HG02938 (cell line): ENCODE measurements around the gene C11orf21.
"Not testable (repeated sequence)": the region's sequence is repeated elsewhere in the genome, so short reads cannot be mapped to it uniquely, and the experiment has no call there.

Experiments
- ATAC-seq: cut with Tn5 transposase; IDR thresholded peaks from one replicate; pipeline ENCODE4 v1.9.1; 2021; ENCODE audit warnings: mild to moderate bottlenecking, moderate library complexity; ENCODE audit not compliant: unreplicated experiment

Gene C11orf21

DNA sequence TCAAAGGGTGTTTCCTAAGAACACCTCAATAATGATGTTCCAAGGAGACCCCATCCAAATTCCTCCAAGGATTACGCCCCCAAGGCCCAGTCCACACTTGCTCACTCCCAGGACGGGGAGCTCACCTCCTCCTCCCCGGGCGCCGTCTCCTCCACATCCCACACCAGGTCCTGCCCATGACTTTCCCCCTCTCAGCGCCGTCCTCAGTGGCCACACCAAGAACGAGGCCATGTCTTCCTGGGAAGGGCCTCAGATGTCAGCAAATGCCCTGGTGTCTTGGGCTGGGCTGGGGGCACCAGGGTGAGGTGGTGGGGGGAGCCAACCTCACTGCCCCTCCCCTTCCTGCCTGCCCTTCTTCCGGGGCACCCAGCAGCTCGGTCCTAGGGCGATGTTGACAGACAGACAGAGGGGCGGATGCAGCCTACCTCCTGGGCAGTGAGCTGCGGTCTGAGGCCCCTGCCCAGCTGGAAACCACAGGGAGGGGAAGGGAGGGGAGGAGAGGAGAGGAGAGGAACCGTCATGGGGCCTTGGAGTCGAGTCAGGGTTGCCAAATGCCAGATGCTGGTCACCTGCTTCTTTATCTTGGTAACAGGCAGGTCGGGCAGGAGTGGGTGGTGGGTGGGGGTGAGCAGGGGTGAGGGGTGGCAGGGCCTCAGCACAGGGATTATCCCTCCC, at the start of gene C11orf21, which contains the start of gene TSPAN32:
C11orf21 (minus strand) TSS at position 288 of the 675 bp plus-strand sequence; CDS start at position 178, 110 bp downstream.
TSPAN32 (plus strand) TSS at position 383 of the 675 bp plus-strand sequence; CDS start at position 520, 137 bp downstream.
- ATAC-seq = no peak

DNA sequence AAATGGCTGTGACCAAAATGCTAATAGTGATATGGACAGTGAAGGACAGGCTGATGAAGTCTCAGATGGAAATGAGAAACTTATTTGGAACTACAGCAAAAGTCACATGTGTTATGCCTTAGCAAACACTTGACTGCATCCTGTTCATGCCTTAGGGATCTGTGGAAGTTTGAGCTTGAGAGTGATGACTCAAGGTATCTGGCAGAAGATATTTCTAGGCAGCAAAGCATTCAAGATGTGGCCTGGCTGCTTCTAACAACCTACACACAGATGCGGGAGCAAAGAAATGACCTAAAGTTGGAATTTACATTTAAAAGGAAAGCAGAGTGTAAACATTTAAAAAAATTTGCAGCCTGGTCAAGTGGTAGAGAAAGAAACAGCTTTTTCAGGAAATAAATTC, 47.3 kb upstream of the C11orf21 start:
- no peak for ATAC-seq

DNA sequence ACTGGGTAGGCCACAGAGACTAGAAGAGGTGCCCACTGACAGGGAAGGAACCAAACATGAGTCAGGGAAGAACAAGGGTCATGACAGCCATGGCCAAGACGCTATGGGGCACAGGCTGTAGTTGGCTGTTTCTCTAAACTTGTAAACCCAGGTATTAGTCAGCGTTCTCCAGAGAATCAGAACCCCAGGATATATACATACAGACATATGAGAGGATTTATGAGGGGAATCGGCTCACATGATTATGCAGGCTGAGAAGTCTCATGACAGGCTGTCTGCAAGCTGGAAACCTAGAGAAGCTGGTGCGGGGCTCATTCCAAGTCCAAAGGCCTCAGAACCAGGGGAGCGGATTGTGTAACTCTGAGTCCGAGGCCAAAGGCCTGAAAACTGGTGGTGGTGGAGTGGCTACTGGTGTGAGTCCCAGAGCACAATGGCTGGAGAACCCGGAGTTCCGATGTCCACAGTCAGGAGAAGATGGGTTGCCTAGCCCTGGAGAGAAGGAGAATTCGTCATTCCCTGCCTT, 45.7 kb upstream of the C11orf21 start:
- ATAC-seq = no peak

DNA sequence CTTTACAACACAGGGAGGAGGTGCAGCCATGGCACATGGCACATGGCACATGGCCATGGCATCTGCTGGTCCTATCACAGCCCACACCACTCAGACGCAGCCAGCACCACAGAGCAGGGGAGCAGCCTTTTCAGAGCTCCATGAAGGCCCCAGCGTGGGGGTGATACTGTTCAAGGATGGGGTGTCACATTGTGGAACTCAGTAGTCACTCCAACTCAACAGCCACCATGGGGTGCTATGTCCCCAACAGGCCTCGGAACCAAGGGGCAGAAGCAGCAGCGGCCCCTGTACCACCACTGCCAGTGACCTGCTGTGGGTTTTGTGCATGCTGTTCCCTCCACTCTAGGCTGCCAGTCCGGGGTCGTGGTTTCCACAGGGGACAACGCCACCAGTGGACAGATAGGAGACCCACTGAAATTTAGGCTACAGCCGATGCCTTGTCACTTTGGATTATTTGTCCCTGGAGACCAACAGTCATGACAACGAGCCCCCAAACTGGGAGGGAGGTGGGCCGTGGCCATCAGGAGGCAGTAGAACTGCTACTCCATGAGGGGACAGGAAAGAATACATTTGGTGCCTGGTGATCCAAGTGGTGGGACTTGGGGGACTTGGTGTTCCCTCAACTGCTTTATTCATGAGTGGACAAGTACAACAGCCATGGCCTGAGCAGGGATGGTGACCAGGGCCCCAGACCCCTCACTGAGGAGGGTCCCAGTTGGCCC, 45.0 kb upstream of the C11orf21 start:
- ATAC-seq = no peak

DNA sequence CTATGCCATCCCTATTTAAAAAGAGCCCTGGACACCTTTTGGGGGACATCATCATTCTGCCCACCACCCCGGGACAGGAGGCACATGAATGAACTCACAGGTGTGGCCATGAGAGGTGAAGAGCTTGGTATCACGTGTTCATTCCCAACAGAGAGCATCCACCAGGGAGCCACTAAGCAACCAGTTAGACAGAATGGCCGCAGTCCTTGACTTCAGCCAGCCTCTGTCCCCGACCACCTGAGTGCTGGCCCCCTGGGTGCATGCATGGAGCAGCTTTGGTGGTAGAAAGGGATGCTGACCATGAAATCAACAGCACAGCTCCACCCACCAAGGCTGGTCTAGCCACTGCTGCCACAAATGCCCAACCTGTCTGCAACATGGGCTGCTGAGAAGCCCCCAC, 44.3 kb upstream of the C11orf21 start:
- no peak for ATAC-seq

DNA sequence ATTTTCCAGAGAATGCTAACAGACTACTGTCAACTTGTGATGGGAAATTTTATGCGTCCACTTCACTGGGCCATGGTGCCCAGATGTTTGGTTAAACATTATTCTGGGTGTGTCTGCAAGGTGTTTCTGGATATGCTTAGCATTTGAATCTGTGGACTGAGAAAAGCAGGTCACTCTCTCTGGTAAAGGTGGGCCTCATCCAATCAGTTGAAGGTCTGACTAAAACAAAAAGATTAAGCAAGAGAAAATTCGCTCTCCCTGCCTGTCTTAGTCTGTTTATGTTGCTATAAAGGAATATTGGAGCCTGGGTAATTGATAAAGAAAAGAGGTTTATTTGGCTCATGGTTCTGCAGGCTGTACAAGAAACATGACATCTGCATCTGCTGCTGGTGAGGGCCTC, 43.3 kb upstream of the C11orf21 start:
- ATAC-seq = no peak

DNA sequence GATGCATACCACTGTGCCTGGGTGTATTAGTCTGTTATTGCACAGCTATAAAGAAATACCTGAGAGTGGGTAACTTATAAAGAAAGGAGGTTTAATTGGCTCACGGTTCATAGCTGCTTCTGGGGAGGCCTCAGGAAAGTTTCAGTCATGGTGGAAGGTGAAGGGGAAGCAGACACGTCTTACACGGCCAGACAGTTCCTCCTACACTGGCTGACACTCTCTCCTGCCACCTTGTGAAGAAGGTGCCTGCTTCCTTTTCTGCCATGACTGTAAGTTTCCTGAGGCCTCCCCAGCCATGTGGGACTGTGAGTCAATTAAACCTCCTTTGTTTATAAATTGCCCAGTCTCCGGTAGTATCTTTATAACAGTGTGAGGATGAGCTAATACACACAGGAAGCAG, 41.8 kb upstream of the C11orf21 start:
- ATAC-seq = no peak

DNA sequence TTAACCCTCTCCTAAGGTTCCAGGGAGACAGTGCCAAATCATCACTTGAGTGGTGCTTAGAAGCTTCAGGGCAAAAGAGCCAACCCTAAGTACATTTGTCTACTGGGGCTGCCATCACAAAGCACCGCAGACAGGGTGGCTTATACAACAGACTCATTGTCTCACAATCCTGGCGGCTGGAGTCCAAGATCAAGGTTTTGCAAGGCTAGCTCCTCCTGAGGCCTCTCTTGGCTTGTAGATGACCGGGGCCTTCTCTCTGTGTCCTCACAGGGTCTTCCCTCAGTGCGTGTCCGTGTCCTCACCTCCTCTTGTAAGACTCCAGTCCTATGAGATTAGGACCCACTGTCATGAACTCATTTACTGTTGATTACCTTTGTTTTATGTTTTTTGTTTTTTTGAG, 41.3 kb upstream of the C11orf21 start:
- no peak for ATAC-seq

DNA sequence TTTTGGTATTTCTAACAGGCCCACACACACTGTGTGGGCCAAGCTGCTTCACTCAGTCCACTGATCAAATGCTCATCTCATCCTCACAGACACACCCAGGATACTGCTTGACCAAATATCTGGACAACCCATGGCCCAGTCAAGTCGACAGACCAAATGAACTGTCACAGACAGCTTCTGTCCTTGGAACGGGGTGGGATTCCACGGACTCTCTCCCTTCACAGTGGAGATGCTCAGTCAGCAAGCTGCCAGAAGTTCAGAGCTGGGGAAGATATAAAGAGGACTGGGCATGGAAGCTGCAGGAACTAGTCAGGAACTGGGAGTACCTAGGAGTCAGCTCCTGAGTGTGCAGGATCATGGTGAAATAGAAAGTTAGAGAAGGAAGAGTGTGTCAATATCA, 40.8 kb upstream of the C11orf21 start:
- ATAC-seq = no peak

DNA sequence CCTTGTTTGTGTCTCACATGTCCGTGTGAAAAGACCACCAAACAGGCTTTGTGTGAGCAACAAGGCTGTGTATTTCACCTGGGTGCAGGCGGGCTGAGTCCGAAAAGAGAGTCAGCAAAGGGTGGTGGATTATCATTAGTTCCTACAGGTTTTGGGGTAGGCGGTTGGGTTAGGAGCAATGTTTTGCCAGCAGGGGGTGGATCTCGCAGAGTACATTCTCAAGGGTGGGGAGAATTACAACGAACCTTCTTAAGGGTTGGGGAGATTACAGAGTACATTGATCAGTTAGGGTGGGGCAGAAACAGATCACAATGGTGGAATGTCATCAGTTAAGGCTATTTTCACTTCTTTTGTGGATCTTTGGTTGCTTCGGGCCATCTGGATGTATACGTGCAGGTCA, 37.0 kb upstream of the C11orf21 start:
- not testable (repeated sequence) for ATAC-seq

DNA sequence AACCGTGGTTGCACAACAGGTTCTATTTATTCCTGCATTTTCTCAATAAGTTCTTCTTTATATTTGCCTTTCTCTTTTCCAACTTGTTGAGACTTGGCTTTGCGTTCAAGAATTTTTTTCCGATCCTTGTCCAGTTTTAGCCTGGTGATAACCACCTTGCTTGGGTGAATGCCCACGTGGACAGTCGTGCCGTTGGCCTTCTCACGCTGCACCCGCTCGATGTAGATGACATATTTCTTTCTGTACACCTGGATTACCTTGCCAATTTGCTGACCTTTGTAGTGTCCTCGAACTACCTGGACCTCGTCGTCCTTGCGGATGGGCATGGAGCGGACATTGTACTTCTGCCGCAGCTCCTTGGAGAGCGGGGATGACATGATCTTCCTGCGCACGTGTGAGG, 33.6 kb upstream of the C11orf21 start:
- not testable (repeated sequence) for ATAC-seq

DNA sequence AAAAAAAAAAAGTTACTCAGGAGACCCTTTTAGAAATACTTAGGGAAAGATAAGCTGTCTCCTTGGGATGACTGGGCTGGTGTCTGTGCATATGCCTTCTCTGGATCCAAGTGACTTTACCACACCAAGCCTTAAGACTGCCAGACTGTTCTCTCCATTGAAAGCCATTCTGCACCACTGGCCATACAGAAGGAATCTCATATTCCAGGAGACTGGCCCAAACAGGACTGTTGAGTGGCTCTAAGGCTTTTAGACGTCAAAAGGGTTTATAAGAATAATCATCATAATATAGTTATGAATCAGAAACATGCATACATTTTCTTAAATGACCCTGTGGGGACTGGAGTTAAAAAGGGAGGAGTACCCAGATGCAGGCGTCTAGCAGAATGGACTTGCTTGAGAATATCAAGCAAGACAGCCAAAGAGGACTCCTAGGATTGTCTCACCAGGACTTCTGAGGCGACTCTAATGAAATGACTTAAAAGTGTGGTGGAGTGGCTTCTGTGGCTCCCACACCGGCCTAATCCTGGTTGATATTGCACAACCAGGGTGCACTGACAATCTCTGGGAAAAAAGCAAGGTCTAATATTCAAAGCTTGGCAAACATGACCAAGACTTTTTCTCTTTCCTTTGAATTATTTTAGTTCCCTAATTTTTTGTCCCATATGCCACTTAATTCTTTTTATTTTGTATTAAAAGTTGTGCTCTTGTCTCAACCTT, 31.9 kb upstream of the C11orf21 start:
- not testable (repeated sequence) for ATAC-seq

DNA sequence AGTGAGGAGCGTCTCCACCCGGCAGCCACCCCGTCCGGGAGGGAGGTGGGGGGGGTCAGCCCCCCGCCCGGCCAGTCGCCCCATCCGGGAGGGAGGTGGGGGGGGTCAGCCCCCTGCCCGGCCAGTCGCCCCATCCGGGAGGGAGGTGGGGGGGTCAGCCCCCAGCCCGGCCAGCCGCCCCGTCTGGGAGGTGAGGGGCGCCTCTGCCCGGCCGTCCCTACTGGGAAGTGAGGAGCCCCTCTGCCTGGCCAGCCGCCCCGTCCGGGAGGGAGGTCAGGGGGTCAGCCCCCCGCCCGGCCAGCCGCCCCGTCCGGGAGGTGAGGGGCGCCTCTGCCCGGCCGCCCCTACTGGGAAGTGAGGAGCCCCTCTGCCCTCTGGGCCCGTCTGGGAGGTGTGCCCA, 30.9 kb upstream of the C11orf21 start:
- ATAC-seq = not testable (repeated sequence)

DNA sequence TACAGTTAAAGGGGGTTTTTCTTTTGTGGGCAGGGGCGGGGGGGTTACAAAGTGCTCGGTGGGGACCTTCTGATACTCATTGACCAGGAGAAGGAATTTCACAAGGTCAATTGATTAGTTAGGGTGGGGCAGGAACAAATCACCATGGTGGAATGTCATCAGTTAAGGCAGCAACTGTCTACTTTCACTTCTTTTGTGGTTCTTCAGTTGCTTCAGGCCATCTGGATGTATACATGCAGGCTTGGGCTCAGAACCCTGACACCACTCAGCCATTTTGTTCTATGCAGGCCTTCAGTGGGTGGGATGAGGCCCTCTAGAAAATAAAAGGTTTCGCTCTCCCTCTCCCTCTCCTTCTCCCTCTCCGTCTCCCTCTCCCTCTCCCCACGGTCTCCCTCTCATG, 29.7 kb upstream of the C11orf21 start:
- ATAC-seq = no peak

DNA sequence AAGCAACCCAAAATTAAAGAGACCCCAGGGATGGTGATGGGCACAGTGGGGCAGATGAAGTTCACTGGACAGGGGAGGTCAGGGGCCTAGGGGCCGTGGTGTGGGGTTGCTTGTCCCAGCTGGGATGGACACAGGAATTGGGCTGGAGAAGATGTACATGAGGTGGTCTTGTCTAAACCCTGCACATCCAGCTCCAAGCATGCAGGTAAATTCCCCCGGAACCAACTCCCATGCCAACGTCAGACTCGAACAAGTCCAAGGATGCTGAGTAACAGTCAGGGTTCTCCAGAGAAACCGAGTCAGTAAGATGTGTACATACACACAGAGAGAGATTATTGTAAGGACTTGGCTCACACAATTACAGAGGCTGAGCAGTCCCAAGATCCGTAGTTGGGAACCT, 29.0 kb upstream of the C11orf21 start:
- ATAC-seq = no peak

DNA sequence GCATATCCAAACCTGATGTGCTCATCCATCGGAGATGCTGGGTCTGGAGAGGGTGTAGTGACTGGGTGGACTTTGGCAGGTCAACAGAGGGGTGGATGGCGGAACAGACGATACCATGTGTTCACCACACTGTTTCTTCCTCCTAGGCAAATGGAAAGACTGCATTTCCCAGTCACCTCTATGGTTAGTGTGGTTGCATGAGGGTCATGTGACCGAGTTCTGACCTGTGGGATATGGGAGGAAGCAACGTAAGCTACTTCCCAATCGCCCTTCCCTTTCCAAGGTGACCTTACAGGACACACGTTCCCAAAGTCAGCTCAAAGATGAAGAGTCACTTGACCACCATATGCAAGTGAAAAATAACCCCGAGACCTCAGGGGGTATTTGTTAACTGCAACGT, 27.8 kb upstream of the C11orf21 start:
- no peak for ATAC-seq

DNA sequence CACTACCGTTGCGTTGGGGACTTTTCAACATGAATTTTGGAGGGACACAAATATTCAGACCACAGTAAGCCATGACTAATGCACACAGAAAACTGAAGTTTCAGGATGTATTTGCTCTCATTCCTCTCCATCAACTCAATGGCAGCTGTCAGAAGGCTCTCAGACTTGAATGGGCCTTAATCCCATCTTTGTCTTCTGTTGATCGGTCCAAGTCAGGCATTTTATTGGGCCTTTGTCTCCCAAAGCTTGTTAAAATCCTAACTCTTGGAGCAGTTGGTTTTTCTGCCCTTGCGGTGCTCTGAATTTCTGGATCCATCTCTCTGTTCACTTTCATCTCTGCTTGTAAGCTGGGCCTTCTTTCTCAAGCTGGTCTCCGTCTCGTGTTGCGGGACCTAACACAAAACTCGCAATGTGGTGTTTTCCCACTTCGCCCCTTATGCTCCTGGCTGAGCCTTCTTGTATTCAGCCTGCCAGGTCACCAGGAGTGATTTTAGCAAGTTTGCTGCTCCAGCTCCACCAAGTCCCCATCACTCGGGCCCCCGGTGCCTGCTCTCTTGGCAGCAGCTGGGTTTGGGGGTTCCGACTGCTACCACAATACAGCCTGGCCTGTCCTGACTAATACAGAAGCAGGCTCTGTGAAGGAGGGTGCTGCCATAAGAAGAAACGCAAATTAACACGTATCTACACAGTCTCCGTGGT, 27.1 kb upstream of the C11orf21 start:
- ATAC-seq = no peak

DNA sequence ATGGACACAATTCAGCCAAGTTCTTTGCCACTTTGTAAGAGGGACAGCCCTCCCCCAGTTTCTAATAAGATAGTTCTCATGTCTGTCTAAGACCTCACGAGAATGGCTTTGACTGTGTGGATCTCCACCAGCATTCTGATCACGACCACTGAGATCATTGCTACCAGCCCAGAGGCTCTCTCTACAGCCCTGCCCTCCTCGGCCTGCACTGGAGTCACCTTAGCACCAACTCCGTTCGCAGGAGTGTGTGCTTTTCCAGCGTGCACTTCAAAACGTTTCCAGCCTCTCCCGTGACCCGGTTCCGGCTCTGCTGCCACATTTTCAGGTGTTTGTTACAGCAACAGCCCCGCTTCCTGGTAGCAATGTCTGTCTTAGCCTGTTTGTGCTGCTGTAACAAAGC, 26.3 kb upstream of the C11orf21 start:
- ATAC-seq = no peak

DNA sequence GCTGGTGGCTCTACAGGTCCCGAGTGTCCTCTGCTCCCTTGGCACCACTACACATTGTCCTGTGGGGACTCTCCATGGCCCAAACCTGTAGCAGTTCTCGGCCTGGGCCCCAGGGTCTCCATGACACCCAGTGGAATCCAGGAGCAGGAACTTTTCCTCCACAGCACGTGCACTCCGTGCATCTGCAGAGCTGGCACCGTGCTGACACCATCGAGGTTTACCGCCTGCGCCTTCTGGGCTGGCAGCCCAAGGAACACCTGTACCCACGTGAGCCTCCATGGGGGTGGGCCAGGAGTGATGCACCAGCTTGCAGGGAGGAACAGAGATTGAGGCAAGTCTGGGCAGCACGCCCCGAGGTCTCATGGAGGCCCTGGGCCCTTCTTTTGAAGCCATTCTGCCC, 25.3 kb upstream of the C11orf21 start:
- no peak for ATAC-seq

DNA sequence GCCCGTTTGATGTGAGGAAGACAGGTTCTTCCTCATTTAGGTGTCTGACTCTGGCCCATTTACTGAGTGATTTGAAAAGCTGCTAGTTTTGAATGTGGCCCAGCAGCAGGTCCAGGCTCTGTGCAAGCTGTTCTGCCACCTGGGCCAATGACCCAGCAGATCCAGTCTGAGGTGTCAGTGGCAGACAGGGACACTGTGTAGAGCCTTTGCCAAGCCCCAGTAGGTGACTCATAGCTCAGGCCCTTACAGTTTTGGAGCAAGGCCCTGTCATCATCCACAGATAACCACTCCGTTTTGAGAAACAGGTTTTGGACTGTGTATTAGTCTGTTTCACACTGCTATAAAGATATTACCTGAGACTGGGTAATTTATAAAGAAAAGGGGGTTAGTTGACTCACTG, 24.0 kb upstream of the C11orf21 start:
- no peak for ATAC-seq

DNA sequence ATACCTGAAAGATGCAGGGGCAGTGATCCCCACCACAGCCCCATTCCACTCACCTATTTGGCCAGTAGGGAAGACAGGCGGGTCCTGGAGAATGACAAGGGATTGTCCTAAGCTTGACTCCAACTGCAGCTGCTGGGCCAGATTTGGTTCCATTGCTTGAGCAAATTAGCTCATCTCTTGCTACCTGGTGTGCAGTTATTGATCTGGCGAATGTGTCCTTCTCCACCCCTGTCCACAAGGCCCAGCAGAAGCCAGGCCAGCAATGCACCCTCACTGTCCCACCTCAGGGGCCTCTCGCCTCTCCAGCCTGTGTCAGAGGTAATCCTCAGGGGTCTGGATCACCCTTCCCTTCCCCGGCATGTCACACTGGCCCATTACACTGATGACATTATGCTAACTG, 23.4 kb upstream of the C11orf21 start:
- ATAC-seq = no peak
